HG02973 (cell line): ENCODE results near the gene OR1K1.

ENCODE experiments used
- ATAC-seq: cut with Tn5 transposase; IDR thresholded peaks from one replicate; pipeline ENCODE4 v1.9.1; 2021; ENCODE audit warnings: moderate library complexity; ENCODE audit not compliant: unreplicated experiment

OR1K1 gene

GRCh38 chr9:122848256-122848943 is 48.5 kb downstream of the OR1K1 start:
- ATAC-seq = no peak
